Fibroblast of lung (primary cell): ENCODE measurements around the gene MFN2. TPM values are rescaled to one million over a fixed set of nuclear protein-coding genes. Genes with fewer than 3 reads are reported as not detected.

ENCODE experiments used
- DNase-seq, 2 donors: peaks; one replicate each; pipeline versions ENCODE4 v3.0.0 to v3.0.0-alpha.2; 2010; ENCODE audit warnings: low read depth in 2 of 2
- H2AFZ ChIP-seq: 2 replicates; pipeline ENCODE4 v1.5.1; 2012; ENCODE audit warnings: low read length, control low read depth, inconsistent platforms
- H3K27ac ChIP-seq: 2 replicates; pipeline ENCODE4 v1.5.1; 2011; ENCODE audit warnings: low read length, control low read depth; ENCODE audit not compliant: insufficient read depth
- H3K27me3 ChIP-seq: 2 replicates; pipeline ENCODE4 v1.5.1; 2011; ENCODE audit warnings: mild to moderate bottlenecking, low read length; ENCODE audit not compliant: control insufficient read depth, insufficient read depth
- H3K36me3 ChIP-seq: 2 replicates; pipeline ENCODE4 v1.5.1; 2011; ENCODE audit warnings: low read length; ENCODE audit not compliant: control insufficient read depth, insufficient read depth
- H3K4me1 ChIP-seq: 2 replicates; pipeline ENCODE4 v1.5.1; 2011; ENCODE audit warnings: low read length; ENCODE audit not compliant: control insufficient read depth, insufficient read depth; ENCODE audit errors: extremely low read depth
- H3K4me2 ChIP-seq: 2 replicates; pipeline ENCODE4 v1.5.1; 2011; ENCODE audit warnings: low read length, control low read depth; ENCODE audit not compliant: insufficient read depth; ENCODE audit errors: extremely low read depth
- H3K4me3 ChIP-seq, 4 experiments: fragments of 200-600 bp in 1 of 4; sonication (generic) in 1 of 4; replicated peaks in 1 of 4; 2 replicates each; pipeline ENCODE4 v1.5.1; 2011 to 2016; ENCODE audit warnings: low read length in 4 of 4, low read depth in 3 of 4, mild to moderate bottlenecking in 3 of 4, control low read depth in 2 of 4, inconsistent platforms in 1 of 4, mixed read lengths in 1 of 4; ENCODE audit not compliant: insufficient read depth in 1 of 4; ENCODE audit errors: control extremely low read depth in 1 of 4
- H3K79me2 ChIP-seq: 2 replicates; pipeline ENCODE4 v1.5.1; 2012; ENCODE audit warnings: mild to moderate bottlenecking, low read length, inconsistent platforms; ENCODE audit not compliant: control insufficient read depth, insufficient read depth
- H3K9ac ChIP-seq: 2 replicates; pipeline ENCODE4 v1.5.1; 2011; ENCODE audit warnings: mild to moderate bottlenecking, low read length, control low read depth; ENCODE audit not compliant: insufficient read depth
- H3K9me3 ChIP-seq: 2 replicates; pipeline ENCODE4 v1.5.1; 2012; ENCODE audit warnings: low read depth, low read length; ENCODE audit not compliant: control insufficient read depth, insufficient read depth
- H4K20me1 ChIP-seq: 2 replicates; pipeline ENCODE4 v1.5.1; 2011; ENCODE audit warnings: low read length; ENCODE audit not compliant: control insufficient read depth, insufficient read depth; ENCODE audit errors: extremely low read depth
- CTCF ChIP-seq, 2 donors: IDR thresholded peaks in 1 of 2; conservative IDR thresholded peaks in 1 of 2; 1 replicate in 1 of 2; 2 replicates in 1 of 2; pipeline ENCODE4 v1.5.1; 2011 to 2012; ENCODE audit warnings: low read length in 2 of 2, control low read depth in 1 of 2, inconsistent platforms in 1 of 2, low read depth in 1 of 2, mild to moderate bottlenecking in 1 of 2
- EZH2 ChIP-seq: IDR thresholded peaks from 2 replicates; pipeline ENCODE4 v1.5.1; 2012; ENCODE audit warnings: low read length, control low read depth, mild to moderate bottlenecking; ENCODE audit errors: missing control alignments
- polyA plus RNA-seq, 2 donors: library from polyadenylated mRNA; depleted of rRNA in 1 of 2; stranded (reverse) in 1 of 2; unstranded in 1 of 2; fragments of >200 nt; gene quantifications; 2 replicates each; pipeline ENCODE4 v1.2.1, GENCODE V29; 2011 to 2012; ENCODE audit warnings: missing spikeins in 1 of 2
- total RNA-seq: library from RNA; depleted of rRNA; stranded (reverse); fragments of >200 nt; gene quantifications from 2 replicates; pipeline ENCODE4 v1.2.1, GENCODE V29; 2014

MFN2 gene
- total and polyA plus RNA-seq, 2 donors (not counting 1 experiment from before 2014, with no cell fraction given) = 50.6 to 52.5 TPM

GRCh38 chr1:12051361-12051760 is 71.1 kb downstream of the MFN2 start:
- Histone ChIP-seq H3K27me3 (peaks cover 4% of the 10 kb centered on the region), H3K36me3 (no peaks in the 10 kb centered on the region), H3K27ac (no peak overlapping the region), H3K9me3 (no peaks in the 10 kb centered on the region), H3K4me3 (no peak overlapping the region), H3K4me2 (no peak overlapping the region), H3K9ac (no peak overlapping the region), H3K4me1 (peaks cover 4% of the 10 kb centered on the region), H3K79me2 (no peaks in the 10 kb centered on the region), H4K20me1 (no peaks in the 10 kb centered on the region), H2AFZ (no peak overlapping the region)
- no peak for DNase-seq
- no peak for TF ChIP-seq CTCF (conservative IDR thresholded peaks at IDR 0.05 in 1 of 2, IDR thresholded peaks at IDR 0.05 in 1 of 2; ENCODE audit: low read depth in 1 of 2, low read length in 2 of 2)
- no peak for TF ChIP-seq EZH2

- Histone ChIP-seq H3K27me3 (peaks cover 4% of the 10 kb centered on the region), H3K4me1 (peaks cover 4% of the 10 kb centered on the region), H3K4me3 (no peak overlapping the region), H3K27ac (peak overlapping the region; percentile 18), H3K9me3 (no peaks in the 10 kb centered on the region), H4K20me1 (no peaks in the 10 kb centered on the region), H3K4me2 (no peak overlapping the region), H2AFZ (peak overlapping the region; percentile 1), H3K36me3 (no peaks in the 10 kb centered on the region), H3K79me2 (no peaks in the 10 kb centered on the region), H3K9ac (no peak overlapping the region)
- TF ChIP-seq EZH2 (no peak), CTCF (conservative IDR thresholded peaks at IDR 0.05 in 1 of 2, IDR thresholded peaks at IDR 0.05 in 1 of 2; ENCODE audit: low read depth in 1 of 2, low read length in 2 of 2) (no peak)
- peak; percentile 83 to 85 for DNase-seq
These were observed 71.8 kb downstream of the MFN2 start for GRCh38 chr1:12052008-12052573.

- Histone ChIP-seq H2AFZ (no peak overlapping the region), H3K4me1 (peaks cover 4% of the 10 kb centered on the region), H3K27ac (no peak overlapping the region), H3K9ac (no peak overlapping the region), H3K79me2 (no peaks in the 10 kb centered on the region), H3K9me3 (no peaks in the 10 kb centered on the region), H3K36me3 (no peaks in the 10 kb centered on the region), H3K27me3 (no peaks in the 10 kb centered on the region), H3K4me2 (no peak overlapping the region), H4K20me1 (no peaks in the 10 kb centered on the region), H3K4me3 (no peak overlapping the region)
- no peak for DNase-seq
- TF ChIP-seq CTCF (conservative IDR thresholded peaks at IDR 0.05 in 1 of 2, IDR thresholded peaks at IDR 0.05 in 1 of 2; ENCODE audit: low read depth in 1 of 2, low read length in 2 of 2) (no peak), EZH2 (no peak)
These were observed 72.9 kb downstream of the MFN2 start for GRCh38 chr1:12052997-12053686.
